Sigmoid colon (tissue), 4 donors: ENCODE results near the gene KRTAP12-4.

Source experiments
- POLR2A ChIP-seq, 2 donors: fragments of 450-650 bp; IDR thresholded peaks; one replicate each; pipeline ENCODE4 v1.6.1; 2016; ENCODE audit warnings: antibody characterized with exemption in 2 of 2, mild to moderate bottlenecking in 2 of 2, moderate library complexity in 2 of 2
- POLR2AphosphoS5 ChIP-seq, 4 donors: sonication (generic); formaldehyde crosslinking; IDR thresholded peaks; one replicate each; pipeline ENCODE4 v1.6.1; 2017; ENCODE audit warnings: antibody characterized with exemption in 4 of 4
- TF ChIP-seq, protein P1 (sequence below), 4 experiments: fragments of 450-650 bp in 3 of 4; fragments of 200-600 bp in 1 of 4; IDR thresholded peaks; one replicate each; pipeline ENCODE4 v1.5.1; 2016 to 2019; ENCODE audit warnings: antibody characterized with exemption in 4 of 4, mild to moderate bottlenecking in 3 of 4, moderate library complexity in 2 of 4

- TF ChIP-seq, protein P1, sequence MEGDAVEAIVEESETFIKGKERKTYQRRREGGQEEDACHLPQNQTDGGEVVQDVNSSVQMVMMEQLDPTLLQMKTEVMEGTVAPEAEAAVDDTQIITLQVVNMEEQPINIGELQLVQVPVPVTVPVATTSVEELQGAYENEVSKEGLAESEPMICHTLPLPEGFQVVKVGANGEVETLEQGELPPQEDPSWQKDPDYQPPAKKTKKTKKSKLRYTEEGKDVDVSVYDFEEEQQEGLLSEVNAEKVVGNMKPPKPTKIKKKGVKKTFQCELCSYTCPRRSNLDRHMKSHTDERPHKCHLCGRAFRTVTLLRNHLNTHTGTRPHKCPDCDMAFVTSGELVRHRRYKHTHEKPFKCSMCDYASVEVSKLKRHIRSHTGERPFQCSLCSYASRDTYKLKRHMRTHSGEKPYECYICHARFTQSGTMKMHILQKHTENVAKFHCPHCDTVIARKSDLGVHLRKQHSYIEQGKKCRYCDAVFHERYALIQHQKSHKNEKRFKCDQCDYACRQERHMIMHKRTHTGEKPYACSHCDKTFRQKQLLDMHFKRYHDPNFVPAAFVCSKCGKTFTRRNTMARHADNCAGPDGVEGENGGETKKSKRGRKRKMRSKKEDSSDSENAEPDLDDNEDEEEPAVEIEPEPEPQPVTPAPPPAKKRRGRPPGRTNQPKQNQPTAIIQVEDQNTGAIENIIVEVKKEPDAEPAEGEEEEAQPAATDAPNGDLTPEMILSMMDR (IDR thresholded peaks at IDR 0.05): no peak
- no peak for TF ChIP-seq POLR2A (IDR thresholded peaks at IDR 0.05)
- TF ChIP-seq POLR2AphosphoS5 (IDR thresholded peaks at IDR 0.05): no peak
These were observed 39.0 kb downstream of the KRTAP12-4 start for GRCh38 chr21:44615466-44615865.
